Mammary epithelial cell (primary cell): ENCODE measurements around the gene ST6GALNAC3.

Source experiments
- EZH2 ChIP-seq: IDR thresholded peaks from 2 replicates; pipeline ENCODE4 v1.6.1; 2012; ENCODE audit warnings: low read length, inconsistent platforms, borderline replicate concordance
- TF ChIP-seq, protein P1 (sequence below), 2 donors: IDR thresholded peaks in 1 of 2; conservative IDR thresholded peaks in 1 of 2; 2 replicates each; pipeline ENCODE4 v1.5.1; 2011 to 2012; ENCODE audit warnings: inconsistent platforms in 2 of 2, low read length in 2 of 2, mild to moderate bottlenecking in 2 of 2, control low read depth in 1 of 2, low read depth in 1 of 2; ENCODE audit not compliant: insufficient read depth in 1 of 2; ENCODE audit errors: extremely low read depth in 1 of 2

DNA sequence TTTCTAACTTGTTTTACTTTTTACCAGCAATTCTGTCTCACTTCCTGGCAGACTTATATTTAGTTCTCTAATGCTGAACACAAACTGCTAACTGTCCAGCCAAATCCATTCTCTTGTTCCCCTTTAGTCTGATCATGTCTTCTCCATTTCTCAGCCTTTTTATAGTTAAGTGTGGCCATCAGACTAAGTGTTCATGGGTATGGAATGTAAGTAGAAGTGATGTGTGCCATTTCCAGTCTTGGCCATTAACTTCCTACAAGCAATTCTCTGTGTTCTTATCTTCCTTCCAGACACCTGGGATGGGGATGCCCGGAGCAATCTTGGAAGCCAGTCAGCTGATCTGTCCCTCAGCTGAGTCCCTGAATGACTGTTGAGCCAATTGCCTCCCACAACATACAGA is 165.8 kb downstream of the ST6GALNAC3 start:
- TF ChIP-seq EZH2, result no peak
- TF ChIP-seq, protein P1, sequence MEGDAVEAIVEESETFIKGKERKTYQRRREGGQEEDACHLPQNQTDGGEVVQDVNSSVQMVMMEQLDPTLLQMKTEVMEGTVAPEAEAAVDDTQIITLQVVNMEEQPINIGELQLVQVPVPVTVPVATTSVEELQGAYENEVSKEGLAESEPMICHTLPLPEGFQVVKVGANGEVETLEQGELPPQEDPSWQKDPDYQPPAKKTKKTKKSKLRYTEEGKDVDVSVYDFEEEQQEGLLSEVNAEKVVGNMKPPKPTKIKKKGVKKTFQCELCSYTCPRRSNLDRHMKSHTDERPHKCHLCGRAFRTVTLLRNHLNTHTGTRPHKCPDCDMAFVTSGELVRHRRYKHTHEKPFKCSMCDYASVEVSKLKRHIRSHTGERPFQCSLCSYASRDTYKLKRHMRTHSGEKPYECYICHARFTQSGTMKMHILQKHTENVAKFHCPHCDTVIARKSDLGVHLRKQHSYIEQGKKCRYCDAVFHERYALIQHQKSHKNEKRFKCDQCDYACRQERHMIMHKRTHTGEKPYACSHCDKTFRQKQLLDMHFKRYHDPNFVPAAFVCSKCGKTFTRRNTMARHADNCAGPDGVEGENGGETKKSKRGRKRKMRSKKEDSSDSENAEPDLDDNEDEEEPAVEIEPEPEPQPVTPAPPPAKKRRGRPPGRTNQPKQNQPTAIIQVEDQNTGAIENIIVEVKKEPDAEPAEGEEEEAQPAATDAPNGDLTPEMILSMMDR (conservative IDR thresholded peaks at IDR 0.05 in 1 of 2, IDR thresholded peaks at IDR 0.05 in 1 of 2; ENCODE audit: extremely low read depth in 1 of 2, insufficient read depth in 1 of 2, low read depth in 1 of 2, low read length in 2 of 2), result no peak
